Glutamatergic neuron (in vitro differentiated cells): Measurements from ENCODE around the gene MAP3K9. TPM values are rescaled to one million over a fixed set of nuclear protein-coding genes. Genes with fewer than 3 reads are reported as not detected.

Experiments
- DNase-seq: peaks from one replicate; pipeline ENCODE4 v3.0.0; 2022
- H3K27ac Mint-ChIP-seq: one replicate; pipeline ENCODE4 v1.8.0; 2020; ENCODE audit warnings: mild to moderate bottlenecking, mixed read lengths, inconsistent platforms; ENCODE audit not compliant: unreplicated experiment
- H3K27me3 Mint-ChIP-seq: one replicate; pipeline ENCODE4 v1.8.0; 2020; ENCODE audit warnings: mild to moderate bottlenecking, moderate library complexity, mixed read lengths, inconsistent platforms; ENCODE audit not compliant: unreplicated experiment
- H3K36me3 Mint-ChIP-seq: one replicate; pipeline ENCODE4 v1.8.0; 2020; ENCODE audit warnings: mild to moderate bottlenecking, mixed read lengths, inconsistent platforms; ENCODE audit not compliant: unreplicated experiment
- H3K4me1 Mint-ChIP-seq: one replicate; pipeline ENCODE4 v1.8.0; 2020; ENCODE audit warnings: mild to moderate bottlenecking, low read depth, mixed read lengths, inconsistent platforms; ENCODE audit not compliant: unreplicated experiment
- H3K4me3 Mint-ChIP-seq: one replicate; pipeline ENCODE4 v1.8.0; 2020; ENCODE audit warnings: mild to moderate bottlenecking, mixed read lengths, inconsistent platforms; ENCODE audit not compliant: unreplicated experiment
- H3K9me3 Mint-ChIP-seq: one replicate; pipeline ENCODE4 v1.8.0; 2020; ENCODE audit warnings: mild to moderate bottlenecking, moderate library complexity, mixed read lengths, inconsistent platforms; ENCODE audit not compliant: unreplicated experiment
- CTCF ChIP-seq: fragments of 200-600 bp; sonication (generic); IDR thresholded peaks from one replicate; pipeline ENCODE4 v1.5.0; 2021; ENCODE audit not compliant: partially characterized antibody, unreplicated experiment
- total RNA-seq: library from RNA; stranded (reverse); fragmentation: NEBNext Ultra II Directional; extraction: Animal tissue kit (Norgen Biotek cat#: 25700); gene quantifications from one replicate; pipeline ENCODE4 v1.2.1, GENCODE V29; 2021; ENCODE audit not compliant: unreplicated experiment

Gene MAP3K9
- total RNA-seq, 1 donor from 2014 or later = 20.0 TPM

- Mint-ChIP-seq H3K4me3 (no peak overlapping the region), H3K4me1 (no peaks in the 10 kb centered on the region), H3K27me3 (no peaks in the 10 kb centered on the region), H3K27ac (no peak overlapping the region), H3K36me3 (no peaks in the 10 kb centered on the region), H3K9me3 (peaks cover 1% of the 10 kb centered on the region)
- no peak for DNase-seq
- no peak for TF ChIP-seq CTCF
These were observed 28.8 kb upstream of the MAP3K9 start for GRCh38 chr14:70838076-70838475.

GRCh38 chr14:70836946-70837345 is 27.6 kb upstream of the MAP3K9 start:
- no peak for TF ChIP-seq CTCF
- no peak overlapping the region for H3K27ac Mint-ChIP-seq
- no peaks in the 10 kb centered on the region for H3K4me1 Mint-ChIP-seq
- no peak for DNase-seq
- H3K27me3 Mint-ChIP-seq = no peaks in the 10 kb centered on the region
- H3K9me3 Mint-ChIP-seq = peaks cover 2% of the 10 kb centered on the region
- no peaks in the 10 kb centered on the region for H3K36me3 Mint-ChIP-seq
- H3K4me3 Mint-ChIP-seq = no peak overlapping the region

- no peak overlapping the region for H3K4me3 Mint-ChIP-seq
- no peaks in the 10 kb centered on the region for H3K4me1 Mint-ChIP-seq
- no peak for DNase-seq
- H3K9me3 Mint-ChIP-seq = peaks cover 4% of the 10 kb centered on the region
- no peak for TF ChIP-seq CTCF
- H3K36me3 Mint-ChIP-seq = no peaks in the 10 kb centered on the region
- no peak overlapping the region for H3K27ac Mint-ChIP-seq
- H3K27me3 Mint-ChIP-seq = no peaks in the 10 kb centered on the region
These were observed 24.6 kb upstream of the MAP3K9 start for GRCh38 chr14:70833884-70834283.

- peaks cover 4% of the 10 kb centered on the region for H3K9me3 Mint-ChIP-seq
- no peaks in the 10 kb centered on the region for H3K36me3 Mint-ChIP-seq
- no peak for DNase-seq
- H3K4me1 Mint-ChIP-seq = no peaks in the 10 kb centered on the region
- no peaks in the 10 kb centered on the region for H3K27me3 Mint-ChIP-seq
- H3K4me3 Mint-ChIP-seq = no peak overlapping the region
- no peak overlapping the region for H3K27ac Mint-ChIP-seq
- TF ChIP-seq CTCF = no peak
These were observed 23.4 kb upstream of the MAP3K9 start for GRCh38 chr14:70832561-70833305.

GRCh38 chr14:70830998-70831781 is 21.9 kb upstream of the MAP3K9 start:
- Mint-ChIP-seq H3K9me3 (peaks cover 4% of the 10 kb centered on the region), H3K27me3 (peaks cover 3% of the 10 kb centered on the region), H3K4me3 (no peak overlapping the region), H3K27ac (no peak overlapping the region), H3K4me1 (no peaks in the 10 kb centered on the region), H3K36me3 (no peaks in the 10 kb centered on the region)
- TF ChIP-seq CTCF = no peak
- no peak for DNase-seq
